OCI-LY1 (cell line): ENCODE data around the gene IL4R.

Experiments used
- CTCF ChIP-seq: fragments of 200-600 bp; sonication (generic), shearing (Covaris generic); IDR thresholded peaks from 2 replicates; pipeline ENCODE4 v1.5.1; 2017; ENCODE audit warnings: mild to moderate bottlenecking, antibody characterized with exemption, low read length, moderate library complexity, mixed read lengths
- EZH2 ChIP-seq: fragments of 200-600 bp; sonication (generic), shearing (Covaris generic); IDR thresholded peaks from 2 replicates; pipeline ENCODE4 v1.8.0; 2017; ENCODE audit warnings: borderline replicate concordance, mixed run types, mild to moderate bottlenecking, antibody characterized with exemption, low read length, moderate library complexity, mixed read lengths

- TF ChIP-seq CTCF = no peak
- TF ChIP-seq EZH2 = no peak
These were observed 22.7 kb upstream of the IL4R start for GRCh38 chr16:27291106-27291505.
